ENCODE data around the gene UBLCP1.
A peak's percentile ranks its signal among the peaks of the same experiment; 100 is the strongest.

The UBLCP1 gene

GRCh38 chr5:159317849-159318248 lies 54.8 kb downstream of the UBLCP1 start:
- no peak overlapping the region for H3K9ac ChIP-seq (ENCODE audit: low read depth, low read length)
- H3K27me3 ChIP-seq (ENCODE audit: insufficient read depth, low read length) = no peaks in the 10 kb centered on the region
- no peaks in the 10 kb centered on the region for H3K36me3 ChIP-seq (ENCODE audit: insufficient read depth, low read depth, low read length)
- no peaks in the 10 kb centered on the region for H3K4me1 ChIP-seq (ENCODE audit: insufficient read depth, low read length)
- no peak overlapping the region for H3K27ac ChIP-seq (ENCODE audit: low read length)
- H3K9me3 ChIP-seq (ENCODE audit: insufficient read depth, low read depth, low read length) = no peaks in the 10 kb centered on the region
- H3K4me3 ChIP-seq (ENCODE audit: low read length) = no peak overlapping the region

- Histone ChIP-seq H3K9me3 (ENCODE audit: insufficient read depth, low read depth, low read length) (no peaks in the 10 kb centered on the region), H3K36me3 (ENCODE audit: insufficient read depth, low read depth, low read length) (no peaks in the 10 kb centered on the region), H3K27ac (ENCODE audit: low read length) (no peak overlapping the region), H3K9ac (ENCODE audit: low read depth, low read length) (no peak overlapping the region), H3K27me3 (ENCODE audit: insufficient read depth, low read length) (no peaks in the 10 kb centered on the region), H3K4me3 (ENCODE audit: low read length) (no peak overlapping the region), H3K4me1 (ENCODE audit: insufficient read depth, low read length) (no peaks in the 10 kb centered on the region)
Observed at GRCh38 chr5:159318448-159318847, 55.4 kb downstream of the UBLCP1 start.

- Histone ChIP-seq H3K4me1 (ENCODE audit: insufficient read depth, low read length) (no peaks in the 10 kb centered on the region), H3K9ac (ENCODE audit: low read depth, low read length) (no peak overlapping the region), H3K9me3 (ENCODE audit: insufficient read depth, low read depth, low read length) (no peaks in the 10 kb centered on the region), H3K27ac (ENCODE audit: low read length) (no peak overlapping the region), H3K27me3 (ENCODE audit: insufficient read depth, low read length) (no peaks in the 10 kb centered on the region), H3K36me3 (ENCODE audit: insufficient read depth, low read depth, low read length) (no peaks in the 10 kb centered on the region), H3K4me3 (ENCODE audit: low read length) (no peak overlapping the region)
Observed at GRCh38 chr5:159319363-159319762, 56.3 kb downstream of the UBLCP1 start.

- Histone ChIP-seq H3K27me3 (ENCODE audit: insufficient read depth, low read length) (no peaks in the 10 kb centered on the region), H3K9ac (ENCODE audit: low read depth, low read length) (no peak overlapping the region), H3K36me3 (ENCODE audit: insufficient read depth, low read depth, low read length) (no peaks in the 10 kb centered on the region), H3K4me3 (ENCODE audit: low read length) (no peak overlapping the region), H3K9me3 (ENCODE audit: insufficient read depth, low read depth, low read length) (no peaks in the 10 kb centered on the region), H3K4me1 (ENCODE audit: insufficient read depth, low read length) (no peaks in the 10 kb centered on the region), H3K27ac (ENCODE audit: low read length) (no peak overlapping the region)
Observed at GRCh38 chr5:159319832-159320231, 56.7 kb downstream of the UBLCP1 start.

- Histone ChIP-seq H3K9ac (ENCODE audit: low read depth, low read length) (no peak overlapping the region), H3K27ac (ENCODE audit: low read length) (no peak overlapping the region), H3K27me3 (ENCODE audit: insufficient read depth, low read length) (no peaks in the 10 kb centered on the region), H3K9me3 (ENCODE audit: insufficient read depth, low read depth, low read length) (no peaks in the 10 kb centered on the region), H3K36me3 (ENCODE audit: insufficient read depth, low read depth, low read length) (no peaks in the 10 kb centered on the region), H3K4me3 (ENCODE audit: low read length) (no peak overlapping the region), H3K4me1 (ENCODE audit: insufficient read depth, low read length) (no peaks in the 10 kb centered on the region)
Observed at GRCh38 chr5:159322180-159322579, 59.1 kb downstream of the UBLCP1 start.

GRCh38 chr5:159324102-159324755 lies 61.1 kb downstream of the UBLCP1 start:
- Histone ChIP-seq H3K36me3 (ENCODE audit: insufficient read depth, low read depth, low read length) (no peaks in the 10 kb centered on the region), H3K9me3 (ENCODE audit: insufficient read depth, low read depth, low read length) (no peaks in the 10 kb centered on the region), H3K4me3 (ENCODE audit: low read length) (no peak overlapping the region), H3K27me3 (ENCODE audit: insufficient read depth, low read length) (no peaks in the 10 kb centered on the region; the same call in 1 of the 2 replicates), H3K4me1 (ENCODE audit: insufficient read depth, low read length) (no peaks in the 10 kb centered on the region), H3K9ac (ENCODE audit: low read depth, low read length) (no peak overlapping the region), H3K27ac (ENCODE audit: low read length) (no peak overlapping the region)

GRCh38 chr5:159324986-159325385 lies 61.9 kb downstream of the UBLCP1 start:
- no peaks in the 10 kb centered on the region; the same call in 1 of the 2 replicates for H3K27me3 ChIP-seq (ENCODE audit: insufficient read depth, low read length)
- H3K4me1 ChIP-seq (ENCODE audit: insufficient read depth, low read length) = no peaks in the 10 kb centered on the region
- no peak overlapping the region for H3K4me3 ChIP-seq (ENCODE audit: low read length)
- H3K36me3 ChIP-seq (ENCODE audit: insufficient read depth, low read depth, low read length) = no peaks in the 10 kb centered on the region
- H3K27ac ChIP-seq (ENCODE audit: low read length) = no peak overlapping the region
- no peaks in the 10 kb centered on the region for H3K9me3 ChIP-seq (ENCODE audit: insufficient read depth, low read depth, low read length)
- H3K9ac ChIP-seq (ENCODE audit: low read depth, low read length) = no peak overlapping the region

- Histone ChIP-seq H3K27ac (ENCODE audit: low read length) (no peak within 1 kb of the TSS), H3K9me3 (ENCODE audit: insufficient read depth, low read depth, low read length) (no peaks in the 10 kb centered on the region), H3K27me3 (ENCODE audit: insufficient read depth, low read length) (peaks cover 7% of the 10 kb centered on the region; the same call in 1 of the 2 replicates), H3K4me3 (ENCODE audit: low read length) (peak within 1 kb of the TSS; percentile 59; the same call in 1 of the 2 replicates), H3K4me1 (ENCODE audit: insufficient read depth, low read length) (no peaks in the 10 kb centered on the region), H3K9ac (ENCODE audit: low read depth, low read length) (no peak within 1 kb of the TSS), H3K36me3 (ENCODE audit: insufficient read depth, low read depth, low read length) (no peaks in the 10 kb centered on the region)
Observed at GRCh38 chr5:159330131-159330800, 67.2 kb downstream of the UBLCP1 start, which contains the start of gene IL12B. TSS of gene IL12B (minus strand) at chr5:159330487. CDS start at chr5:159326782, 3,705 bp downstream.

- no peaks in the 10 kb centered on the region for H3K4me1 ChIP-seq (ENCODE audit: insufficient read depth, low read length)
- H3K9me3 ChIP-seq (ENCODE audit: insufficient read depth, low read depth, low read length) = no peaks in the 10 kb centered on the region
- no peak overlapping the region for H3K27ac ChIP-seq (ENCODE audit: low read length)
- H3K9ac ChIP-seq (ENCODE audit: low read depth, low read length) = peak overlapping the region; percentile 73
- peaks cover 7% of the 10 kb centered on the region; the same call in 1 of the 2 replicates for H3K27me3 ChIP-seq (ENCODE audit: insufficient read depth, low read length)
- H3K4me3 ChIP-seq (ENCODE audit: low read length) = peak overlapping the region; percentile 59
- H3K36me3 ChIP-seq (ENCODE audit: insufficient read depth, low read depth, low read length) = no peaks in the 10 kb centered on the region
Observed at GRCh38 chr5:159331093-159331973, 68.2 kb downstream of the UBLCP1 start.

GRCh38 chr5:159332800-159333544 lies 69.9 kb downstream of the UBLCP1 start:
- Histone ChIP-seq H3K9me3 (ENCODE audit: insufficient read depth, low read depth, low read length) (no peaks in the 10 kb centered on the region), H3K4me3 (ENCODE audit: low read length) (no peak overlapping the region), H3K36me3 (ENCODE audit: insufficient read depth, low read depth, low read length) (no peaks in the 10 kb centered on the region)

GRCh38 chr5:159333545-159333925 lies 70.4 kb downstream of the UBLCP1 start:
- Histone ChIP-seq H3K9me3 (ENCODE audit: insufficient read depth, low read depth, low read length) (no peaks in the 10 kb centered on the region), H3K4me3 (ENCODE audit: low read length) (no peak overlapping the region), H3K36me3 (ENCODE audit: insufficient read depth, low read depth, low read length) (no peaks in the 10 kb centered on the region), H3K4me1 (ENCODE audit: insufficient read depth, low read length) (no peaks in the 10 kb centered on the region), H3K27ac (ENCODE audit: low read length) (no peak overlapping the region), H3K9ac (ENCODE audit: low read depth, low read length) (no peak overlapping the region), H3K27me3 (ENCODE audit: insufficient read depth, low read length) (peaks cover 7% of the 10 kb centered on the region; the same call in 1 of the 2 replicates)

More at GRCh38 chr5:159332800-159333544, 69.9 kb downstream of the UBLCP1 start:
- Histone ChIP-seq H3K4me1 (ENCODE audit: insufficient read depth, low read length) (no peaks in the 10 kb centered on the region), H3K27ac (ENCODE audit: low read length) (no peak overlapping the region), H3K27me3 (ENCODE audit: insufficient read depth, low read length) (peaks cover 7% of the 10 kb centered on the region; the same call in 1 of the 2 replicates), H3K9ac (ENCODE audit: low read depth, low read length) (no peak overlapping the region)
